Sigmoid colon (tissue), 7 donors: Measurements from ENCODE around the gene CDCP1. TPM values are rescaled to one million over a fixed set of nuclear protein-coding genes. Genes with fewer than 3 reads are reported as not detected.
A peak's percentile ranks its signal among the peaks of the same experiment; 100 is the strongest.

ENCODE experiments used
- DNase-seq: peaks from one replicate; pipeline ENCODE4 v3.0.0-alpha.2; 2019
- H3K27ac ChIP-seq, 4 donors: fragments of 200-600 bp; sonication (generic); one replicate each; pipeline ENCODE4 v1.5.1; 2016 to 2019; ENCODE audit warnings: mild to moderate bottlenecking in 1 of 4
- H3K27me3 ChIP-seq, 3 donors: fragments of 200-600 bp; sonication (generic); one replicate each; pipeline ENCODE4 v1.5.1; 2019; ENCODE audit warnings: mild to moderate bottlenecking in 1 of 3
- H3K36me3 ChIP-seq, 4 donors: fragments of 200-600 bp; sonication (generic); one replicate each; pipeline ENCODE4 v1.5.1; 2016 to 2019
- H3K4me1 ChIP-seq, 4 donors: fragments of 200-600 bp; sonication (generic); one replicate each; pipeline ENCODE4 v1.5.1; 2017 to 2019
- H3K4me3 ChIP-seq, 4 donors: fragments of 200-600 bp; sonication (generic); one replicate each; pipeline ENCODE4 v1.5.1; 2017 to 2019; ENCODE audit warnings: mild to moderate bottlenecking in 2 of 4, moderate library complexity in 1 of 4
- H3K9me3 ChIP-seq, 4 donors: fragments of 200-600 bp in 3 of 4; sonication (generic) in 3 of 4; one replicate each; pipeline versions ENCODE4 v1.5.1 to v1.6.1; 2013 to 2019
- EP300 ChIP-seq, 4 donors: sonication (generic); formaldehyde crosslinking; IDR thresholded peaks; one replicate each; pipeline ENCODE4 v1.6.1; 2017; ENCODE audit warnings: antibody characterized with exemption in 4 of 4
- POLR2A ChIP-seq, 2 donors: fragments of 450-650 bp; IDR thresholded peaks; one replicate each; pipeline ENCODE4 v1.6.1; 2016; ENCODE audit warnings: antibody characterized with exemption in 2 of 2, mild to moderate bottlenecking in 2 of 2, moderate library complexity in 2 of 2
- POLR2AphosphoS5 ChIP-seq, 4 donors: sonication (generic); formaldehyde crosslinking; IDR thresholded peaks; one replicate each; pipeline ENCODE4 v1.6.1; 2017; ENCODE audit warnings: antibody characterized with exemption in 4 of 4
- WGBS, 2 donors: extraction: QIAGEN DNeasy Blood & Tissue Kit; methylation state at CpG; one replicate each; pipeline ENCODE4 v1.1.7; 2013; 5-methylcytosine and 5-hydroxymethylcytosine counted together
- intact Hi-C: fragments of 100-400 bp; cut with DNase I; formaldehyde crosslinking; loops from one replicate; pipeline ENCODE4 v1.15.1; 2023
- polyA plus RNA-seq, 3 donors: library from polyadenylated mRNA; stranded (reverse); fragments of 200-250 nt; gene quantifications; one replicate each; pipeline ENCODE4 v1.2.3, GENCODE V29; 2013
- total RNA-seq, 4 donors: library from RNA; depleted of rRNA; stranded (reverse); fragments of >200 nt; gene quantifications; one replicate each; pipeline ENCODE4 v1.1.0, GENCODE V29; 2016
- TF ChIP-seq, protein P1 (sequence below), 4 experiments: fragments of 450-650 bp in 3 of 4; fragments of 200-600 bp in 1 of 4; IDR thresholded peaks; one replicate each; pipeline ENCODE4 v1.5.1; 2016 to 2019; ENCODE audit warnings: antibody characterized with exemption in 4 of 4, mild to moderate bottlenecking in 3 of 4, moderate library complexity in 2 of 4
- donor health status: healthy with polysubstance abuse.
- donor health status: Bipolar disorder and iron deficiency.
- donor health status: healthy.

CDCP1 gene
- total and polyA plus RNA-seq, 7 donors: 0.71 to 35.2 (median 1.2) TPM

DNA sequence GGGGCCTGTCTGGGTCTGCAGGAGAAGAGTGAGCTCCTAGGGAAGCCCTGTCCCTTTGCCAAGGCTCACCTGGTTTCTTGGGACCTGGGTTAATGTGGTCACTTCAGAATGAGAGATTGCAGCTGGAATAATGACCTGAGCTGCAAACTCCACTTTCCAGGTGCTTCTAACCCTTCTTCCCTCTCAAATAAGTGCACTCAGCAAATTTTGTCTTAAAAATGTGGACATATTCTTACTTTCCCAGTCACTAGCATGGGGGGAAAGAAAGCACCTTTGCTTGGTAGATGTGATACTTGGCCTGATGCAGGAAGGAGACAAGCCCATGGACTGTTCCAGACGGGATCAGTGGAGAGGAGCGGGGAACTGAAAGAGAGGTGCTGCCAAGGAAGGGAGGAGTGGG is 38.9 kb upstream of the CDCP1 start:
- TF ChIP-seq POLR2AphosphoS5 (IDR thresholded peaks at IDR 0.05) (no peak), POLR2A (IDR thresholded peaks at IDR 0.05) (no peak), EP300 (IDR thresholded peaks at IDR 0.05) (no peak)
- TF ChIP-seq, protein P1, sequence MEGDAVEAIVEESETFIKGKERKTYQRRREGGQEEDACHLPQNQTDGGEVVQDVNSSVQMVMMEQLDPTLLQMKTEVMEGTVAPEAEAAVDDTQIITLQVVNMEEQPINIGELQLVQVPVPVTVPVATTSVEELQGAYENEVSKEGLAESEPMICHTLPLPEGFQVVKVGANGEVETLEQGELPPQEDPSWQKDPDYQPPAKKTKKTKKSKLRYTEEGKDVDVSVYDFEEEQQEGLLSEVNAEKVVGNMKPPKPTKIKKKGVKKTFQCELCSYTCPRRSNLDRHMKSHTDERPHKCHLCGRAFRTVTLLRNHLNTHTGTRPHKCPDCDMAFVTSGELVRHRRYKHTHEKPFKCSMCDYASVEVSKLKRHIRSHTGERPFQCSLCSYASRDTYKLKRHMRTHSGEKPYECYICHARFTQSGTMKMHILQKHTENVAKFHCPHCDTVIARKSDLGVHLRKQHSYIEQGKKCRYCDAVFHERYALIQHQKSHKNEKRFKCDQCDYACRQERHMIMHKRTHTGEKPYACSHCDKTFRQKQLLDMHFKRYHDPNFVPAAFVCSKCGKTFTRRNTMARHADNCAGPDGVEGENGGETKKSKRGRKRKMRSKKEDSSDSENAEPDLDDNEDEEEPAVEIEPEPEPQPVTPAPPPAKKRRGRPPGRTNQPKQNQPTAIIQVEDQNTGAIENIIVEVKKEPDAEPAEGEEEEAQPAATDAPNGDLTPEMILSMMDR (IDR thresholded peaks at IDR 0.05): no peak
- intact Hi-C loops: loop anchor here (5.0 kb wide), 1 partner anchor 73 kb away; no protein-coding TSS in a partner anchor
- WGBS, 2 donors: 93 to 95% methylated on average over 2 of the region's 2 CpGs

GRCh38 chr3:45183872-45184262 is 37.7 kb upstream of the CDCP1 start:
- peak overlapping the region in 3 of 4 donors; percentile 62 to 74 (median 65) for H3K27ac ChIP-seq
- TF ChIP-seq POLR2A (IDR thresholded peaks at IDR 0.05) (no peak), EP300 (IDR thresholded peaks at IDR 0.05) (no peak), POLR2AphosphoS5 (IDR thresholded peaks at IDR 0.05) (no peak)
- TF ChIP-seq, protein P1 (IDR thresholded peaks at IDR 0.05): no peak
- peaks cover 0 to 51% (median 43%) of the 10 kb centered on the region in 4 donors for H3K4me1 ChIP-seq
- no peak for DNase-seq
- no peaks in the 10 kb centered on the region for H3K27me3 ChIP-seq
- WGBS, 2 donors: 85 to 91% methylated on average over 7 of the region's 7 CpGs
- H3K4me3 ChIP-seq: no peak overlapping the region
- H3K36me3 ChIP-seq: no peaks in the 10 kb centered on the region
- intact Hi-C loops: no loop called here
- H3K9me3 ChIP-seq: no peaks in the 10 kb centered on the region

More for the DNA sequence above, 38.9 kb upstream of the CDCP1 start:
- H3K4me1 ChIP-seq: peaks cover 0 to 51% (median 48%) of the 10 kb centered on the region in 4 donors
- H3K4me3 ChIP-seq: no peak overlapping the region
- H3K27me3 ChIP-seq: no peaks in the 10 kb centered on the region
- no peak overlapping the region for H3K27ac ChIP-seq
- H3K36me3 ChIP-seq: no peaks in the 10 kb centered on the region
- H3K9me3 ChIP-seq: no peaks in the 10 kb centered on the region
- DNase-seq: peak; percentile 18

- Histone ChIP-seq H3K36me3 (no peaks in the 10 kb centered on the region), H3K27me3 (no peaks in the 10 kb centered on the region), H3K9me3 (no peaks in the 10 kb centered on the region), H3K4me1 (peaks cover 0 to 50% (median 43%) of the 10 kb centered on the region in 4 donors), H3K4me3 (no peak overlapping the region), H3K27ac (peak overlapping the region; percentile 18 to 74 (median 64))
- DNase-seq: no peak
- TF ChIP-seq EP300 (IDR thresholded peaks at IDR 0.05) (peak in 2 of 4 donors; percentile 7 to 23), POLR2A (IDR thresholded peaks at IDR 0.05) (no peak), POLR2AphosphoS5 (IDR thresholded peaks at IDR 0.05) (peak; percentile 19 to 84 (median 76))
- TF ChIP-seq, protein P1 (IDR thresholded peaks at IDR 0.05): no peak
- intact Hi-C loops: no loop called here
- WGBS, 2 donors: 10 to 51% methylated on average over 7 of the region's 7 CpGs
Measured at GRCh38 chr3:45182915-45183871, 37.0 kb upstream of the CDCP1 start.

DNA sequence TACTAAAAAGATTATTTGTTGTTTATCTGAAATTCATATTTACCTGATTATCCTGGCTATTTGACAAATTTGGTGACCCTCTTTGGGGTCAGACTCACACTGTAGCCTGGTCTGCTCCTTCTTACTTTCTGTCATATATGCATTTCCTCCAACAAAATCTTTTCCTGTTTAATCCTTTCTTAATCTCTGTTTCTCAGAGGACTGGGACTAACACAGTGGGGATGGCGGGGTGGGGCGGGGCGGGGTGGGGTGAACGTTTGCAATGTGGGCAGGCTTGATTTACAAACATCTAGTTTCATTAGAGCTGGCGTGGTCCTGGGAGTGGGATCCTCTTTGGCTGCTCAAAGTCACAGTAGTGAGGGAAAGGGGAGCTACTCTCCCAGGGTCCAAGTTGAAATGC is 35.3 kb upstream of the CDCP1 start:
- Histone ChIP-seq H3K4me1 (peaks cover 0 to 55% (median 46%) of the 10 kb centered on the region in 4 donors), H3K36me3 (no peaks in the 10 kb centered on the region), H3K9me3 (no peaks in the 10 kb centered on the region), H3K27me3 (no peaks in the 10 kb centered on the region), H3K27ac (peak overlapping the region in 3 of 4 donors; percentile 32 to 74 (median 52)), H3K4me3 (no peak overlapping the region)
- WGBS, 2 donors: 16 to 56% methylated on average over 5 of the region's 5 CpGs
- no peak for TF ChIP-seq POLR2AphosphoS5 (IDR thresholded peaks at IDR 0.05)
- no peak for TF ChIP-seq EP300 (IDR thresholded peaks at IDR 0.05)
- TF ChIP-seq, protein P1 (IDR thresholded peaks at IDR 0.05): no peak
- TF ChIP-seq POLR2A (IDR thresholded peaks at IDR 0.05): no peak
- intact Hi-C loops: no loop called here
- DNase-seq: no peak
